Gastroesophageal sphincter (tissue), 4 donors: ENCODE data around the gene LARP1. TPM values are rescaled to one million over a fixed set of nuclear protein-coding genes. Genes with fewer than 3 reads are reported as not detected.

Experiments used
- ATAC-seq: fragments of 150-250 bp; one replicate; pipeline ENCODE4 v1.9.1; 2016; ENCODE audit warnings: mild to moderate bottlenecking, moderate library complexity
- H3K27ac ChIP-seq, 4 donors: fragments of 200-600 bp; sonication (generic) in 3 of 4; 1 replicate in 3 of 4; 2 replicates in 1 of 4; pipeline ENCODE4 v1.5.1; 2016 to 2019
- H3K27me3 ChIP-seq: fragments of 200-600 bp; sonication (generic); one replicate; pipeline ENCODE4 v1.5.1; 2019
- H3K36me3 ChIP-seq, 2 donors: fragments of 200-600 bp; sonication (generic); one replicate each; pipeline ENCODE4 v1.5.1; 2019; ENCODE audit warnings: control low read depth in 1 of 2
- H3K4me1 ChIP-seq, 3 donors: fragments of 200-600 bp; sonication (generic); 1 replicate in 2 of 3; 2 replicates in 1 of 3; pipeline ENCODE4 v1.5.1; 2016 to 2019; ENCODE audit warnings: control low read depth in 2 of 3
- H3K4me3 ChIP-seq, 2 donors: fragments of 200-600 bp; sonication (generic); one replicate each; pipeline ENCODE4 v1.5.1; 2019; ENCODE audit warnings: mild to moderate bottlenecking in 1 of 2, moderate library complexity in 1 of 2
- H3K9me3 ChIP-seq, 3 donors: fragments of 200-600 bp; sonication (generic); one replicate each; pipeline ENCODE4 v1.5.1; 2017 to 2019; ENCODE audit warnings: control low read depth in 2 of 3
- CTCF ChIP-seq, 4 experiments: fragments of 200-600 bp in 2 of 4; fragments of 450-650 bp in 2 of 4; sonication (generic) in 1 of 4; IDR thresholded peaks; one replicate each; pipeline ENCODE4 v1.5.1; 2017 to 2019; ENCODE audit warnings: antibody characterized with exemption in 4 of 4, mild to moderate bottlenecking in 2 of 4, moderate library complexity in 2 of 4
- EP300 ChIP-seq: sonication (generic); formaldehyde crosslinking; IDR thresholded peaks from one replicate; pipeline ENCODE4 v1.6.1; 2017; ENCODE audit warnings: antibody characterized with exemption, mild to moderate bottlenecking
- POLR2A ChIP-seq, 2 donors: fragments of 450-650 bp; IDR thresholded peaks; one replicate each; pipeline ENCODE4 v1.6.1; 2017; ENCODE audit warnings: antibody characterized with exemption in 2 of 2, mild to moderate bottlenecking in 2 of 2, moderate library complexity in 1 of 2
- POLR2AphosphoS5 ChIP-seq: sonication (generic); formaldehyde crosslinking; IDR thresholded peaks from one replicate; pipeline ENCODE4 v1.6.1; 2017; ENCODE audit warnings: antibody characterized with exemption
- WGBS, 2 donors: methylation state at CpG; one replicate each; pipeline ENCODE4 v1.1.5; 2018; ENCODE audit warnings: low coverage in 1 of 2; 5-methylcytosine and 5-hydroxymethylcytosine counted together
- total RNA-seq, 4 donors: library from RNA; depleted of rRNA; stranded (reverse); fragments of >200 nt; gene quantifications; one replicate each; pipeline ENCODE4 v1.1.0, GENCODE V29; 2016

LARP1 gene
- total RNA-seq, 4 donors from 2014 or later: 64.6 to 118 (median 80.1) TPM

- Histone ChIP-seq H3K4me3 (no peak overlapping the region), H3K4me1 (peaks cover 0 to 40% (median 0%) of the 10 kb centered on the region in 3 donors), H3K27ac (no peak overlapping the region), H3K9me3 (no peaks in the 10 kb centered on the region), H3K27me3 (no peaks in the 10 kb centered on the region), H3K36me3 (peaks cover 0 to 37% of the 10 kb centered on the region in 2 donors)
- TF ChIP-seq POLR2A (IDR thresholded peaks at IDR 0.05) (no peak), POLR2AphosphoS5 (no peak), CTCF (IDR thresholded peaks at IDR 0.05) (no peak), EP300 (no peak)
- no peak for ATAC-seq
These were observed 86.1 kb downstream of the LARP1 start for GRCh38 chr5:154841273-154841661.

DNA sequence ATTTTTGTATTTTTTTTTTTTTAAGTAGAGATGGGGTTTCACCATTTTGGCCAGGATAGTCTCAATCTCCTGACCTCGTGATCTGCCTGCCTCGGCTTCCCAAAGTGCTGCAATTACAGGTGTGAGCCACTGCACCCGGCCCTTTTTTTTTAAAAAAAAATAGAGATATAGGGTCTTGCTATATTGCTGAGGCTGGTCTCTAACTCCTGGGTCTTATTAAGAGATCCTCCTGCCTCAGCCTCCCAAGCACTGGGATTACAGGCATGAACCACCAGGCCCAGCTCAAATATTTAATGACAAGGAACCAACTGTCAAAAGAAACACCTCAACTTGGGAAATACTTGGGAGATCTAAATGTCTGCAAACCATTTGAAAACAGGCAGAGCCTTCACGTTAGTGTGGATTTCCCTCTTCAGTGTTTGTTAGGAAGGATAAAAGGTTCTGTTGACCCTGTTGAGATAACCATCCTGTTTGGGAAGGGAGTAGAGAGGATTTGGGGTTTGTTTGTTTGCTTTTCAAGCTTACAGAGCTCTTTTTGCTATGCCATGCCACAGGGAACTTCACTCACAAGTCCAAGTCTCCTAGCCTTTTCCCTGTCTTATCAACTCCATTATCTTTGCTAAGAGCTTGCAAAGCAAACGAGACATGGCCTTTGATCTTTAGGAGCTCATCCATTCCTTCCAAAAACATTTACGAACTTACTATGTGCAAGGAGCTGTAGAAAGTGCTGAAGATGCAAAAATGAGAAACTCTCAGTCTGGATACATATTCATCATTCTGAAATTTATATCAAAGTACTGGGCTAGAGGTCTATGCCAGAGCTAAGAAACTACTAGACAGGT lies 87.7 kb downstream of the LARP1 start:
- Histone ChIP-seq H3K27me3 (no peaks in the 10 kb centered on the region), H3K4me3 (no peak overlapping the region), H3K9me3 (no peaks in the 10 kb centered on the region), H3K36me3 (peaks cover 0 to 22% of the 10 kb centered on the region in 2 donors), H3K27ac (no peak overlapping the region), H3K4me1 (peaks cover 0 to 54% (median 0%) of the 10 kb centered on the region in 3 donors)
- TF ChIP-seq POLR2A (IDR thresholded peaks at IDR 0.05) (no peak), POLR2AphosphoS5 (no peak), CTCF (IDR thresholded peaks at IDR 0.05) (no peak), EP300 (no peak)
- ATAC-seq: no peak
- WGBS, 2 donors: 82% methylated on average over 5 of the region's 6 CpGs; no CpG with 5 or more reads in 1 of the 2 donors

GRCh38 chr5:154844809-154845208 lies 89.6 kb downstream of the LARP1 start:
- Histone ChIP-seq H3K4me3 (no peak overlapping the region), H3K36me3 (peaks cover 0 to 10% of the 10 kb centered on the region in 2 donors), H3K27me3 (no peaks in the 10 kb centered on the region), H3K4me1 (peaks cover 0 to 73% (median 0%) of the 10 kb centered on the region in 3 donors), H3K9me3 (no peaks in the 10 kb centered on the region), H3K27ac (no peak overlapping the region)
- ATAC-seq: no peak
- 70 to 92% methylated on average over 5 of the region's 5 CpGs for WGBS, 2 donors
- TF ChIP-seq POLR2A (IDR thresholded peaks at IDR 0.05) (no peak), EP300 (no peak), POLR2AphosphoS5 (no peak), CTCF (IDR thresholded peaks at IDR 0.05) (no peak)

DNA sequence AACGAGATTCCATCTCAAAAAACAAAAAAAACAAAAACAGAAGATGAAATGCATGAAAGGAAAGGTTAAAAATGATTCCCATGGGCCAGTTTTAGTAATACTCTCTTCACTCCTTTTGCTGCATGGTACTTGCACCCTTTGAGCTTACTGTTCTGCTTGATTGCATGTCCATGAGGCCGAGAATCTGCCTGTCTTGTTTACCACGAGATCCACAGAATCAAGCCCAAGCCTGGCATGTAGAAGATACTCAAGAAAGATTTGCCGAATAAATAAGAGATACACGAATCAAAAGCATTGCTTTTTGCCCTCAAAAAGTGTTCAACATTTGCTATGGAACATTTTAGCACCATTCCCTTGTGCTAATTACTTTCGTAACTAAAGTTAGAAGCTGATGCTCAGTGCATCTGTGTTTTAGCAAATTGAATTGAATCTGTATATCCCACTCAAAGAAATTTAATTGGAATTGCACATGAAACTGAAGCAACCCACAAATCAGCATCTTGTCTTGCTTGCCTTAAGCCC lies 94.1 kb downstream of the LARP1 start:
- no peak for TF ChIP-seq CTCF (IDR thresholded peaks at IDR 0.05)
- WGBS, 2 donors: 38 to 46% methylated on average over 6 of the region's 6 CpGs

DNA sequence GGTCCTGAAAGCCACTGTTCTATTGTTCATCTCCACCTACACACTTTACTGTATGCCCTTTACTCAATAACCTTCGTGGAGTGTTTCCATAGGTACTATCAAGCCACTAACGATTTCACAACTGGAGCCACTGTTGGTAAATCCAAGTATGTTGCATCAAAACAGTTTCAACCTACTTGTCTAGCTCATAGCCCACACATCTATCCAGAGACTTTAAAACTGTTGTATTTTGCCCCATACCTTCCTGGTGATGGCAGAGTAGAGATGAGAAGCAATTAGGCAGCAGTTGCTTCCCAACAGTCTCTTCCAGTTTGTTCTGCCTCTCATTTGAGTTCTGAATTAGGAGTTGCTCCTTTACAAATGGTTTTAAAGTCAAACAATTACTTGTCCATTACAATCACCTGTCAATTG lies 94.6 kb downstream of the LARP1 start:
- TF ChIP-seq CTCF (IDR thresholded peaks at IDR 0.05) (peak in 1 of 4 experiments; percentile 8), POLR2AphosphoS5 (no peak)
- H3K27ac ChIP-seq: peak overlapping the region; percentile 79 to 84 (median 84)
- H3K4me3 ChIP-seq: peak overlapping the region; percentile 59 to 77
- no peaks in the 10 kb centered on the region for H3K27me3 ChIP-seq
- H3K4me1 ChIP-seq: peaks cover 0 to 71% (median 9%) of the 10 kb centered on the region in 3 donors
- WGBS, 2 donors: 21 to 75% methylated on average over 2 of the region's 2 CpGs
- no peak for ATAC-seq
- H3K36me3 ChIP-seq: no peaks in the 10 kb centered on the region
- H3K9me3 ChIP-seq: no peaks in the 10 kb centered on the region

More for the DNA sequence above, 94.1 kb downstream of the LARP1 start:
- Histone ChIP-seq H3K27ac (peak overlapping the region; percentile 79 to 84 (median 84)), H3K36me3 (no peaks in the 10 kb centered on the region), H3K4me1 (peaks cover 0 to 76% (median 9%) of the 10 kb centered on the region in 3 donors), H3K4me3 (peak overlapping the region; percentile 59 to 77), H3K9me3 (no peaks in the 10 kb centered on the region), H3K27me3 (no peaks in the 10 kb centered on the region)
- ATAC-seq: no peak
